Vagina (tissue), 2 donors: ENCODE data around the gene CPT1C.

Experiments
- CTCF ChIP-seq, 3 experiments: fragments of 450-650 bp in 2 of 3; fragments of 200-600 bp in 1 of 3; sonication (generic) in 1 of 3; IDR thresholded peaks; one replicate each; pipeline ENCODE4 v1.5.1; 2017 to 2019; ENCODE audit warnings: antibody characterized with exemption in 3 of 3, mild to moderate bottlenecking in 2 of 3, moderate library complexity in 2 of 3
- POLR2A ChIP-seq, 2 donors: fragments of 450-650 bp; IDR thresholded peaks; one replicate each; pipeline ENCODE4 v1.6.1; 2017; ENCODE audit warnings: antibody characterized with exemption in 2 of 2, mild to moderate bottlenecking in 2 of 2, moderate library complexity in 2 of 2

GRCh38 chr19:49641688-49642491 lies 49.0 kb upstream of the CPT1C start, which contains the start of gene SCAF1:
- TF ChIP-seq CTCF (IDR thresholded peaks at IDR 0.05) (no peak), POLR2A (IDR thresholded peaks at IDR 0.05) (peak; percentile 91 to 96)
